HG02852 (cell line): Measurements from ENCODE around the gene DDIAS.
"Not testable (repeated sequence)": the region's sequence is repeated elsewhere in the genome, so short reads cannot be mapped to it uniquely, and the experiment has no call there.

Experiments
- ATAC-seq: cut with Tn5 transposase; IDR thresholded peaks from one replicate; pipeline ENCODE4 v1.9.1; 2021; ENCODE audit warnings: mild to moderate bottlenecking, moderate library complexity; ENCODE audit not compliant: unreplicated experiment

DDIAS gene

GRCh38 chr11:82920227-82920626 lies 18.7 kb downstream of the DDIAS start:
- ATAC-seq = not testable (repeated sequence)

GRCh38 chr11:82922396-82923173 lies 21.0 kb downstream of the DDIAS start:
- ATAC-seq = not testable (repeated sequence)

GRCh38 chr11:82924522-82925224 lies 23.1 kb downstream of the DDIAS start:
- ATAC-seq = no peak

GRCh38 chr11:82927264-82927880 lies 25.8 kb downstream of the DDIAS start:
- ATAC-seq = peak; percentile 69

GRCh38 chr11:82929121-82929520 lies 27.6 kb downstream of the DDIAS start:
- no peak for ATAC-seq

GRCh38 chr11:82930229-82930628 lies 28.7 kb downstream of the DDIAS start:
- ATAC-seq = no peak

GRCh38 chr11:82930734-82931133 lies 29.2 kb downstream of the DDIAS start:
- ATAC-seq = no peak

GRCh38 chr11:82932564-82932963 lies 31.0 kb downstream of the DDIAS start:
- no peak for ATAC-seq

GRCh38 chr11:82936261-82936660 lies 34.7 kb downstream of the DDIAS start:
- no peak for ATAC-seq

GRCh38 chr11:82937554-82937953 lies 36.0 kb downstream of the DDIAS start:
- ATAC-seq = no peak

GRCh38 chr11:82939456-82939855 lies 37.9 kb downstream of the DDIAS start:
- ATAC-seq = no peak

GRCh38 chr11:82942376-82942775 lies 40.8 kb downstream of the DDIAS start:
- no peak for ATAC-seq

- not testable (repeated sequence) for ATAC-seq
These were observed 41.9 kb downstream of the DDIAS start for GRCh38 chr11:82943430-82943829.

GRCh38 chr11:82944198-82944597 lies 42.7 kb downstream of the DDIAS start:
- ATAC-seq = no peak

GRCh38 chr11:82945041-82945440 lies 43.5 kb downstream of the DDIAS start:
- not testable (repeated sequence) for ATAC-seq

- ATAC-seq = no peak
These were observed 44.1 kb downstream of the DDIAS start for GRCh38 chr11:82945682-82946081.

GRCh38 chr11:82949352-82949751 lies 47.8 kb downstream of the DDIAS start:
- ATAC-seq = no peak

- not testable (repeated sequence) for ATAC-seq
These were observed 49.0 kb downstream of the DDIAS start for GRCh38 chr11:82950502-82950901.

GRCh38 chr11:82955736-82956453 lies 54.4 kb downstream of the DDIAS start:
- not testable (repeated sequence) for ATAC-seq

- peak; percentile 94 for ATAC-seq
These were observed 58.6 kb downstream of the DDIAS start for GRCh38 chr11:82959987-82960778.
